ENCODE results near the gene STEAP1B.
A peak's percentile ranks its signal among the peaks of the same experiment; 100 is the strongest.

Gene STEAP1B

DNA sequence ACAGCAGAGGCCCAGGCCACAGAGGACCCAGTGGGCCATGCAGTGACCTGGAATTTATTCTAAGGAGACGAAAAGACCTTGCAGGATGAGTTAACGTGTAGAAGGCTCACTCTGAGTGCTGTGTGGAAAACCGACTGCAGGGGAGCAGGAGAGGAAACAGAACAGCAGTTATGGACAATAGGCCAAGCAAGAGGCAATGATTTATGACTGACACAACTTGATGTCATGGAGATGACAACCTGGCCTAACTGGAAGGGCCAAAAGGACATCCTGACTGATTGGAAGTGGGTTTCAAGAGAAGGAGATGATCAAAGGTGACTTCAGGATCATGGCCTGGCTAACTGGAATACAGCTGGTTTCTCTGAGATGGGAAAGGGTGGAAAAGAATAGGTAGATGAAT lies 72.9 kb downstream of the STEAP1B start:
- no peak for DNase-seq

DNA sequence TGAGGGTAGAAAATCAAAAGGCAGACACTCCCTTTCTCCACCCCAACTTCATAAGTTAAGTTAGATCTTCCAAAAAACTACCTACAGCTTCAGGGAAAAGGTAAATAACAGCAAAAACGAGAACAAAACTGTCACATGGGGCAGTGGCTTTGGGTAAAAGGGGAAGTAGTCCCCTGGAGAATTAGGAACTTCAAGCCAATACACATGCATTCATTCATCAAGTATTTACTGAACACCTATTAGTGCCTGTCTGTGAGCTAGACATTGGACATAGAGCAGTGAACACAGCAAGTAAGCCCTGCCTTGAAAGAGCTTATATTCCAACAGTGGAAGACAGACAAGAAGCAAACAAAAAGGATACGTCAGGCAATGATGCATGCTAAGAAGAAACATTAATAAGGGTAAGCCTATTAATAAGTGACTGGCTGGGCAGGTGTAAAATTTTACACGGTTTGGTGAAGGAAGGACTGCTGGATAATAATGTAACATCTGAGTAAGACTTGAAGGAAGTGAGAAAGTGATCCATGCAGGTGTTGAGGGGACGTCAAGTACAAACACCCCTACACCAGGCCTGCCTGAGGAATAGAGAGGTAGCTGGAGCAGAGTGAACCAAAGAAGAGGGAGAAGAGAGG lies 73.4 kb downstream of the STEAP1B start:
- DNase-seq: no peak

DNA sequence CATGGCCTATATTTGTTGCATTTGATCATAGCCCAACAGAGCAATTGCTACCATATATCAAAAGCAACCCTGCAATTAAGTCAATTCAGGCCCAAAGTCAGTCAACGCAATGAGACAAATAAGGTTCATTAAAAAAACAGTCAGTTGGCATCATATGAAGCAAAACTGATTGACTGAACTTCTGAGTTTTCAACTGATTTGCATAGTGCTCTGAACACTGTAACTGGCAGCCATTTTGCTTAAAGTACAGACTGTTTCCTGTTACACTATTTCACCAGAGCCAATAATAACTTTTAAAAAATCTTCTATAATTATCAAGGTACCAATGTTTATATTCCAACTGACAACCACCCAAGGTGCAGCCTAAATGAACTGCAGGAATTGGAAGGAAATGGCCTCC lies 74.6 kb downstream of the STEAP1B start:
- DNase-seq: no peak

DNA sequence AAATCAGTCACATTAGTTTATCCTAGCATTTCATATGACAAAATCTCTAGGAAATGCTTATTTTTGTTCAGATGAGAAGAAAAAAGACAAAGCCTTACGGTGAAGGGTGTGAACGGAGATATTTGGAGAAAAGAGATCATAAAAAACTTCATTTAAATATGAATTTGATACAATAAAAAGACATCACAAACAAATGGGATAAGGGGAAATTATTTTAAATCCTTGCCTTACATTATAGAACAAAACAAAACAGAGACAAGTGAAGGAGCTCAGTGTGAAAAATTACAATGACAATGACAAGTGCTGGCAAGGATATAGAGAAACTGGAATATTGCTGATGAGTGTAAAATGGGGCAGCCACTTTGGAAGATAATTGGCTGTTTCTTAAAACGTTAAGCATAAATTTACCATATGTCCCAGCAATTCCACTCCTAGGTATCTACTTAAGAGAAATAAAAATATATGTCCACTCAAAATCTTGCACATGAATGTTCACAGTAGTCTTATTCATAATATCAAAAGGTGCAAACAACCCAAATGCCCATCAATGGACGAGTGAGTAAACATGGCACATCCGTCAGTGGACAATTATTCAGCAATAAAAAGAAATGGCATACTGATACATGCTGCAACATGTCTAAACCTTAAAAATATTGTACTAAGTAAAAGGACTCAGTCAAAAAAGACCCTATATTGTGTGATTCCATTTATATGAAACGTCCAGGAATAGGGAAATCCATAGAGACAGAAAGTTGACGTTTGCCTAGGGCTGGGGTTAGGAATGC lies 77.0 kb downstream of the STEAP1B start:
- no peak for DNase-seq

DNA sequence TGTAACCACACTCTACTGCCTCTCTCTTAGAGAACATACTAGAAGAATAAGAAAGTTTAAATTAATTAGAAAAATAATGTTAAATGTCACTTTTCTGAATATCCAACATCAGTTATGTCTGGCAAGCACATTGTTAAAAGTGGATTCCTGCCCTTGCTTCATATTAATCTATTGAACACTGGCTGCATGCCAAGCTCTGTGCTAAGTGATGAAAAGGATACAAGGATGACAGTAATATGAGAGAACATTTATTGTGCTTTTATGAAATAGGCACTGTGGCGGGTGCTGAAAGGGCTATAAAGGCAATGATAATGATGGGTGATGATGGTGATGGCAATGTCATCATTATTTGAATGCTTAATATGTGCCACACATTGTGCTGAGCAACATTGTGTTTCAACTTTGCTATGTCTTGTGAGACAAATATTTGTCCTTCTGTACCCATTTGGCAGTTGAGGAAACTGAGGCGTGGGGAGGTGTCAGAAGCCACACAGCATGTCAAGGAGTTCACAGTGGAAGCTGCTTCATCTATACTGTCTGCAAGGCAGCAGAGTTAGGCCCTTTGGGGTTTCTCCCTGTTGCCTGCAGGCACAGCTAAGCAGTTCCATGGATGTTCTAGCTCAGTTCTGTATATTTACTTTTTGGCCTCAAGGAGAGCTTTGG lies 78.9 kb downstream of the STEAP1B start:
- DNase-seq: no peak

DNA sequence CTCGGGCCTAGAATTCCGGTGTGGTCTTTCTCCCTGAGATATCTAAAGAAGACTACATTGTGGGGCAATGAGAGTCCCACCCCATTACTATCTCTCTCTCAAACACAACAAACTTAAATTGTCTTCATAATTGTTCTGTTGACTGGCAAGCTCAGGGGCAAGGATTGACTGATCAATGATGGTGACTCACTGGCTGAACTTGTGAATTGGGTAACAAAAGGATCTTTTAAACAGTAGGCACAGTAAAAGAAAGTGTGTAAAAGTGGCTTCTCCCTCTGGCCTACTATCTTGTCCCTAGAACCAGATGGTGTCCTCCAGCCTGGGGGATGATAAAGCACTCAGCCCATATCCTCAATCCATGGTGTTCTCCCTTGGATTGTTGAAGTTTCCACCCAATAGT lies 80.0 kb downstream of the STEAP1B start:
- no peak for DNase-seq

DNA sequence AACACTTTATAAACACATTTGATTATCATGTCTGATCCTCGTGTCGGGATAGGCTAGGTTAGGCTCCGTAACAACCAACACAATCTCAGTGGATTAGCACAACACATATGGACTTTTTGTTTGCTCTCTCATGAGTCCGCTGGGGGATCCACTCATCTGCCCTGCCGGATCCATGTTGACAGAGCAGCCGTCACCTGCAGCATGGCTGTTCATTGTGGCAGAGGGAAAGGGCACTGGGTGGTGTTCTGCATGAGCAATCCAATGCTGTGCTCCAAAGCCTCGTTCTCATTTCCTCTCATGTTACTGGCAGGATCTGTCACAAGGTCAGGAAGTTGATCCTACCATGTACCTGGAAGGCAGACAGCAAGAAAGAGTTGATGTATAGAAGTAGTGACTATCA lies 80.5 kb downstream of the STEAP1B start:
- no peak for DNase-seq

DNA sequence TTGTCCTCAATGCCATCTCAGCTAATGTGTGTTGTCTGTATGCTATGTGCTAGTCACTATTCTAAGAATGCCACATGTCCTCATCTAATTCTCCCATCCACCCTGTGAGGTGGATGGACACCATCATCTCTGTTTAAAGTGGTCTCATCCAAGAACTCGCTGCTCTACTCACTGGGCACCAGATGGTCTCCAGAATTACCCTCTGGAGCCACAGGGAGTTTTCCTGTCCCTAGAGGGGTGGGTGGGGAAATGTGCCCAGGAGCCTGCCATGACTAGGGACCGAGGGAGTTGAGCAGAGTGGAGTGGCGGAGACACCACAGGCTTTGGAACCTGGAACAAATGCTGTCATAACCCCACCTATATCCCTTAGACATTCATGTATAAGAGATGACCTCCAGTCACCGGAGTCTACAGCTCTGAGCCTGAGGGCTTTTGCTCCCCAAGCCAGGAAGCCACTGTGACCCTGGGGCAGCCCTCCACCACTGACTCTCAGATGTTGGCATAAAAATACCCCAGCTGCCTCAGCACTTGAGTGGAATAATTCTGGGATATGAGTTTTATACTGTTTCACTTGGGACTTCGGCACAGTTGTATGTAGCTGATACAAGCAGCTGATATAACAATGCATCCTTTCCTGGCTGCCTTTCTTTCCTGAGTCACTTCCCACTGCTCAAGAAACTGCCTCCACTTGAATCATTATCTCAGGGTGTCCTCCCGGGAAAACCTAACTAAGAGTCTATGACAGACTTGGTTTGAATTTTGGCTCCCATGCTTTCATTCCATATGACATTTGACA lies 81.5 kb downstream of the STEAP1B start:
- no peak for DNase-seq

DNA sequence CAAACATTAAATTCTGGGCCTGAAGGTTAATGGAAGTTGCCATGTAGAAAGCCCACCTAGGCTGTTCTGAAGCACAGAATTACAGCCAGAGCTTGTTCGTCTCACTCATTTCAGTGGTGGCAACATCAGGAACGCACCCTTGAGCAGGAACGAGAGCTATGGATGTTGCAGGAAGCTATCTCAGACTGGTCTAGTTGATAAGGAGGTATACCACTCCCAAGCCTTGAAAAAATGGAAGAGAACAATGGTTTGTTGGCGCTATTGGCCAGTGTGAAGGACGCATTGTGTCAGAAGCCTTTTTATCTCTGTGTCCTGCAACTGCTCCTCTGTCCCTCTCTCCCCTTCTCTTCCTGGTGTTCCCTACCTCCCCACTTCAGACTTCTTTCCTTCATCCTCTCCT lies 82.1 kb downstream of the STEAP1B start:
- DNase-seq: no peak

DNA sequence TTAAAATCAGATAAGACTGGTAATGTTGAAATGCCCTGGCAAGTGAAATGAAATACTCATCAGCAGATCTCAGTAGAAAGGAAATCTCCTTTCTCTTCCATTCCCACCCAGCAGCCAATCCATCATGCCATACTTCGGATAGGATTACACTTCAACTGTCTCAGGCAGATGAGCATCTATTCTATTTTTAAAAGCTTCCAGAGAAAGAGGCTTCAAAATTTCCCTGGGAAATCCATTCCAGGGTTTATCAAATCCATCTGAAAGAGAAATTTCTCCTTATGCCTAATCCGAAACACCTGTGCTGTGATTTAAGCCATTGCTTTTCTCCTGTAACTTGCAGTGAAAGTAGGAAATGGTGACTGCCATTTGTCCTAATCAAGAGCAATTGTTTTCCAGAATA lies 82.6 kb downstream of the STEAP1B start:
- no peak for DNase-seq

DNA sequence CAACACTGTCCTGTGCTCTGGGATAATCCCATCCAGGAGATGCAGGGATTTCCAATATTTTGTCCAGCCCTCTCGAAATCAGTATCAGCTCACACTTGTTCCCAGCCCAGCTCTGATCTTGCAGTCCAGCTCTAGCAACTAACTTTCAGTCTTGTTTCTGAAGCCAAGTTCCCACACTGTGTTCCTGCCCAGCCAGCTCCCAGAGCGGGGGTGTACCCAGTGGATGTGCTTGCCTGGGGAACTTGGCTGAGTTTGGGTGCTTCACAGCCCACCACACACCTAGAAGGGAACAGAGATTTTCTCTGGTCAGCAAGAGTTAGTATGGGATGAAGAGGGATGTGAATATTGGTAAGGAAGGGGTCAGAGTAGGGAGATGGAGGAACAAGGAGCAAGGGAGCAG lies 85.6 kb downstream of the STEAP1B start:
- no peak for DNase-seq

DNA sequence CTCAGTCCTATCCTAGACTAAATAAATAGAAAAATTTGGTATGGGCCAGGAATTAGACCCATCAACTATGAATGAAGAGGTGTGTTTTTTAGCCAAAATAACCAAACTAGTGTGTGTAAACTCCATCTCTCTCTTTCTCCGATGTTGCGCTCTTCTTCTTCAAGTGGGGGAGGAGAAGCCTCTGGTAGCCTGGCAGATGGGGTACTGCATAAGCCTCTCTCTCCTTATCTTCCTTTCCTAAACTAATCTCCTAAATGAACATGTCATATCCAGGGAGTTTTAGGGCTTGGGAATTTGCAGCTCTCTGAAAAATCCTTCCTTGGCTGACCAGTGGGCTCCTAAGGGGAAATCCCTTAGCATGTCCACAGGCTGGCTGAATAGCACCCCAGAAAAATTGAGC lies 86.8 kb downstream of the STEAP1B start:
- DNase-seq: no peak

DNA sequence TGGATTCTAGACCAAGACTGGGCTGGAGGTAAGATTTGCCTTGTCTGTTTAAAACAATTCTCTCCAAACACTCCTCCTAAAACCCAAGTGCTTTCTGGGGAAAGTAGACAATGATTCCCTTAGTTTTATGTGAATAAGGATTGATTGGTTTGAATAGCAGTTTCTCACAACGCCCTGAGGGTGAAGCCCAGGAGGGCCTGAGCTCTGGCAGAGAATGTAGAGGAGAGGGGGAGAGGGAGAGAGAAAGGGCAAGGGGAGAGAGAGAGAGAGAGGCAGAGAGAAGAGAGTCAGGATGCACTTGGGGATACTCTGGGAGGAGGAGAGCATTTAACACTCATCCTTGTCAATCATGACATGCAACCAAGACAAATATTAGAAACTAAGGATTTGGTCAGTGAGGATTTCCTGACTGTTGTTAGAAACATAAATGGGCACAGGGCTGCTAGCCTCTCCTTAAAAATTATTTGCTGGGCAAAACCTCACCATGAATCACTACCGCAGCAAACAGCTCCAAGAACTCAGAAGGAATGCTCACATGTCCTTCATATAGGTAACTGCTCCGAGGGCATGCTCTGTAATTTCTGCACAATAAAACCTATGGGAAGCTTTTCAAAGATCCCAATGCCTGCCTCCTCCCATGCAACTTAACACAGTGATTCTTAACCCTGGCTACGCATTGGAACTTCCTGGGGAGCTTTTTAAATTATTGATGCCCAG lies 87.9 kb downstream of the STEAP1B start:
- DNase-seq: no peak

DNA sequence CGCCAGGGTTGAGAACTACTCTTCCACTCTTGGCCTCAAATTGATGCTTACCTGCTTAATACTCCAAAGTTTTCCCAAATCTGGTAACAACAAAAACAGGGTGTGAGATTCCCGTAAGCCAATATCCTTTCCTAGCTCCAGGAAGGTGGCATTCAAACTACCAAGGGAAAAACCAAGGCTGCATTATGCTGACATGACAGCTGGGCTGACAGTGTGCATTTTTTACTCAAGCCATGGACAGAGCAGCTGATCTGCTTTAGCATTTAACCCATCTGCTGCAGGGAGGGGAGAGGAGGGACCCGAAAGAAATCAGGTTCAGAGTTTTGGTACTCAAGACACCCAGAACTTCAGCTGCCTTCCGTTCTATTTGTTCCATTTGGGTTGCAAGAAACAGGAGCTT lies 93.3 kb downstream of the STEAP1B start:
- no peak for DNase-seq

DNA sequence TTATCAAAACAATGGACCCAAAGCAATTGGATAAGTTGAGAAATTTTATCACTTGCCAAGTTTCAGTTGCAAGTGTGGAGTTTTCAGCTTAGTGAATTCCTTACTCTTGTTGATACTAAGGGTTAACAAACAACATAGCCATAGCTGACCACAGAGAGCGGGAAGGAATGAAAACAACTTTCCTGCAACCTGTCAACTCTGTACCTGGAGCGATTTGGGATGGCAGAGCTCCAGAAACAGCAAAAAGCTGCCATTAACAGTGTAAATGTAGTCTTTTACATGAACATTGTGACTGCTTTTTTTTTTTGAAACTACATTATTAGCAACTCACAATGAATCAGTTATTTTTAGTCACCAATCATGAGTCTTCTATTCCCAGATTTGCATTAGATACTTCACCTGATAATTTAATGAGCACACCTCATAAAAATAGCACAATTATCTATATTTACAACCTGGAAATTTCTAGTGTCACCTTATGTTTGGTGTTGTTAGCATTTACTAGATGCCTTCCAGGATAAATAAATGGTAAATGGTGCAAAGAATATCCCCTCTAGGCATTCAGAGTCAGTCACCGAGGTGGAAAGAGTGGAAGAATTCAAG lies 95.5 kb downstream of the STEAP1B start:
- DNase-seq: no peak

DNA sequence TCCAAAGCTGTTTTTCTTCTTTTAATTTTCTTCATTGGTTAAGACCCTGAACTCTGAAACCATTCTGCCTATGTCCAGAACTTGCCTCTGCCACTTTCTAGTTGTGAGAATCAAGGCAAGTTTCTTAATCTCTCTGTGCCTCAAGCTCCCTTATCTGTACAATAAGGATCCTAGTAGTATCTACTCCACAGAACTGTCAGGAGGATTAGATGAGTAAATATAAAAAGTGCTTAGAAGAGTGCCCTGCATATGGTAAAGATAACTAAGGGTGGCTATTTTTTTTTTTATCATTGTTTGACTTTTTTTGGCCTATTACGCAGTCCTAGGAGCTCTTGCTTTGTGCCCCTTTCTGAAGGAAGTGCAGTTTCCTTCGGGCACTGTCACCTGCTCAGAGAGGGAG lies 96.6 kb downstream of the STEAP1B start:
- no peak for DNase-seq

DNA sequence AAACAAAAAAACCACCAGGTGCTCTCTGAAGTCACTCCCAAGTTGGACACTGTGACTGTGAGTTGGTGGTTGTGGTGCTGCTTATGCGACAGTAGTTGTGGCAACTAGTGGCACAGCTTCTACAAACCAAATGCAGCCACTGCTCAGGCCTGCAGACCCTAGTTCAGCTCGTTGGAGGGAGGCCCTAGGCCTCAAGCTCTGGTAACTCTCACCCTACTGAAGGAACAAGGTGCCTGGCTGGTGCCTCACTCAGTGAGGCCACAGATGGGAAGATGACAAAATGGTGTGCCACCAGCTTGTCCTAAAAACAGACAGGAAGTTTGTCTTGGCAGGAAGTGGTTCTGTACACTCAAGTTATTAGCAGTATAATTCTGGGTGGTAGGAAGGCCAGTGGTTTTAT lies 97.7 kb downstream of the STEAP1B start:
- peak; percentile 2 for DNase-seq

DNA sequence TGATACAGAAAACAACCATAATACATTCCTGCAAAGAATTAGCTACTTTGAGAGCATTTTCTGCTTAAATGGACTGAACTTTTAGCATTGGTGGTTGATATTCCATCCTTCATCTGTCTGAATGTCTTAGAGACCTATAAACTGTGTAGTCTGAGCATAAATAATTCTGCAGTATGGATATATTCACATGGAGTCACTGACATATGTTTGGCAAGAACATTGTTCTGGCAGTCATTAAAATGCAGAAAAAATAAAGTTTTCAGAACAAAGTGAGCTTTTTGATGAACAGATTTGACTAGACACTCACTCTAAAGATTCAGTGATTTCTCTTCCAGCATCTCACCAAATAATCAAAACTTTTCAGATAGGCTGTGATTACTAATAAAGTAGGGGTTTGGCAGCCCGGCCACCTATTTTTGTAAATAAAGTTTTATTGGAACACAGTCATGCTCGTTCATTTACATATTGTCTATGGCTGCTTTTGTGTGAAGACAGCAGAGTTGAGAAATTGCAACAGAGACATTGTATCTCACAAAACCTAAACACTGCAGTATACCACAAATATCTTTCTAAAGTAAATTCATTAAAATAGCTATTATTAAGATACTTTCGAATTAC lies 98.9 kb downstream of the STEAP1B start:
- no peak for DNase-seq

DNA sequence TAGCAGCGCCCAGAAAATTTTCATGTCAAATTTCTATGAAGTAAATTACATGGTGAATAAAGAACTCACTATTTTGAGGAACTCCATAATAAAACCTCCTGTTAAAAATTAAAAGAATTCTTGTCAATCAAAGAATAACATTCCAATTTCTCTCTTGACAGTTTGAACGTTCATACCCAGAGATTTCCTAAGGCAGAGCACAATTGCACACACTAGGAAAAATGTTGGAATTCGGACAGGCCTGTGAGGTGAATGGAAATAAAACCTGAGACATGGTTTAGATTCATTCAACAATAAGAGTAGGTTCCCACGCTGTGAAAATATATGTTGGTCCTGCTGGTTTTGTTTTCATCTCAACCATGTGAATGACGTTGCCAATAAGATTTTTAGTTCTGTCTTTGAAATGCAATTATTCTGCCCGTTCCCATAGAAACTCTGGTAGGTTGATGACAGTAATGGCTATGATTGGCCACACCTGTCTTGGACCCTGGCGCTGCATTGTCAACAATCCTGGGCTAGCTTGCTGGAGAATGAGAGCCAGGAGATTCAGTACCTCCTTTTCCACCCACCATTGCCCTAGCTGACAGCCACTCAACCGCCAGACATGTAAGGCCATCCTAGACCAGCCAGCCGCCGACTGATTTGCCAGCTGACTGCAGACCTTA lies 99.7 kb downstream of the STEAP1B start:
- DNase-seq: no peak

DNA sequence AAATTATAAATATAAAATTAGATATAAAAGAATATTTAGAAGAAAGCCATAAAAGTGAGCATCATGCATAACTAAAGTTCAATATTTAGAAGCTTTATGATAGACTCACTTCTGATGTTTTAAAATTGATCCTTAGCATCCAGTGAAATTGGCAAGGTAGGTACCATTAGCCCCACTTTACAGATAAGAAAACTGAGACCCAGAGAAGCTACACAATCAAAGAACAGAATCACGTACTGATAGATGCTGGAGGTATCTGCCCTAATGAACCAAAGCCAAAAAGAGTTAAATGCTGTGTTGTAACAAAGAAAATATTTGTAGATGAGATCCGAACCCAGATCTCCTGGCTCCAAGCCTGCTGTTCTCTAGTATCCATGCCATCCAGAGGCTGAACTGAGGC lies 100.4 kb downstream of the STEAP1B start:
- DNase-seq: no peak

DNA sequence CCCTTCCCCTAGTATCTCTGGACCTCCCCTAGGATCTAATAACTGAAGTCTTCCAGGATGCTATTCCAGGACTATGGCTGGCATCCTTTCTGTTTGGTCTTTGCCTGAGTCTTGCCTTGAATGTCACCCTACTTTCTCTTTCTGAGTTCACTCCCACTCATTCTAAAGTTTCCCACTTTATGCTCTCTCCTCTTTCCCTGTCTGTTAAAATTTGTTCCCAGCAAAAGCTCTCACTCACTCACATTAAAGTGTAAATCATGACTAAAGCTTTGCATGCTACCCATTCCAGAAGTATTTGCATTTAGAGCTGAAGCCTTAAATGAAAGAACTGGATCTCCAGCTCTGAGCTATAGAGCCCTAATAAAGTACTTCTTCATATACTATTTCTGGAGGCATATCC lies 100.9 kb downstream of the STEAP1B start:
- no peak for DNase-seq
